Liver (tissue), 9 donors: Measurements from ENCODE around the gene CORO7. TPM values are rescaled to one million over a fixed set of nuclear protein-coding genes. Genes with fewer than 3 reads are reported as not detected.
A peak's percentile ranks its signal among the peaks of the same experiment; 100 is the strongest.

Experiments used
- DNase-seq: peaks from one replicate; pipeline ENCODE4 v3.0.0-alpha.2; 2017; ENCODE audit warnings: low spot score
- H3K27ac ChIP-seq, 2 donors: one replicate each; pipeline ENCODE4 v1.7.0; 2013; ENCODE audit warnings: inconsistent platforms in 2 of 2, low read length in 2 of 2, control low read depth in 1 of 2, low read depth in 1 of 2, mild to moderate bottlenecking in 1 of 2
- H3K27me3 ChIP-seq, 4 donors: one replicate each; pipeline versions ENCODE4 v1.6.1 to v1.7.0; 2013; ENCODE audit warnings: low read length in 3 of 4, inconsistent platforms in 1 of 4, mild to moderate bottlenecking in 1 of 4, moderate library complexity in 1 of 4; ENCODE audit not compliant: control insufficient read depth in 4 of 4, insufficient read depth in 4 of 4
- H3K36me3 ChIP-seq, 4 donors: one replicate each; pipeline versions ENCODE4 v1.6.1 to v1.7.0; 2013; ENCODE audit warnings: low read length in 3 of 4, mild to moderate bottlenecking in 3 of 4, low read depth in 1 of 4, moderate library complexity in 1 of 4; ENCODE audit not compliant: control insufficient read depth in 4 of 4, insufficient read depth in 3 of 4
- H3K4me1 ChIP-seq, 4 donors: one replicate each; pipeline versions ENCODE4 v1.6.1 to v1.7.0; 2013; ENCODE audit warnings: low read length in 3 of 4, mild to moderate bottlenecking in 3 of 4, moderate library complexity in 1 of 4; ENCODE audit not compliant: control insufficient read depth in 4 of 4, insufficient read depth in 4 of 4
- H3K4me3 ChIP-seq, 3 donors: one replicate each; pipeline versions ENCODE4 v1.6.1 to v1.7.0; 2013; ENCODE audit warnings: low read length in 3 of 3, control low read depth in 1 of 3, low read depth in 1 of 3, mild to moderate bottlenecking in 1 of 3
- H3K9ac ChIP-seq, 2 donors: one replicate each; pipeline ENCODE4 v1.7.0; 2013; ENCODE audit warnings: low read length in 2 of 2, mild to moderate bottlenecking in 2 of 2, moderate library complexity in 2 of 2, control low read depth in 1 of 2, low read depth in 1 of 2
- H3K9me3 ChIP-seq, 4 donors: one replicate each; pipeline versions ENCODE4 v1.6.1 to v1.7.0; 2013; ENCODE audit warnings: low read length in 3 of 4; ENCODE audit not compliant: control insufficient read depth in 4 of 4
- FOXA1 ChIP-seq: IDR thresholded peaks from 2 replicates; pipeline ENCODE4 v1.6.1; 2016; ENCODE audit warnings: antibody characterized with exemption
- HNF4A ChIP-seq, 2 donors: conservative IDR thresholded peaks; 2 replicates each; pipeline ENCODE4 v1.6.1; 2016; ENCODE audit warnings: antibody characterized with exemption in 2 of 2, mild to moderate bottlenecking in 2 of 2
- JUND ChIP-seq, 2 donors: IDR thresholded peaks; 2 replicates each; pipeline ENCODE4 v1.6.1; 2016; ENCODE audit warnings: antibody characterized with exemption in 2 of 2
- REST ChIP-seq: IDR thresholded peaks from 2 replicates; pipeline ENCODE4 v1.6.1; 2016; ENCODE audit warnings: antibody characterized with exemption, mild to moderate bottlenecking
- SP1 ChIP-seq: IDR thresholded peaks from 2 replicates; pipeline ENCODE4 v1.6.1; 2018; ENCODE audit warnings: antibody characterized with exemption, mild to moderate bottlenecking
- YY1 ChIP-seq: IDR thresholded peaks from 2 replicates; pipeline ENCODE4 v1.6.1; 2016; ENCODE audit warnings: antibody characterized with exemption, mild to moderate bottlenecking
- ZBTB33 ChIP-seq: IDR thresholded peaks from 2 replicates; pipeline ENCODE4 v1.6.1; 2016; ENCODE audit warnings: antibody characterized with exemption
- WGBS: extraction: QIAGEN DNeasy Blood & Tissue Kit; methylation state at CpG from one replicate; pipeline ENCODE4 v1.1.7; 2013; 5-methylcytosine and 5-hydroxymethylcytosine counted together
- polyA plus RNA-seq, 2 donors: library from polyadenylated mRNA; stranded (reverse) in 1 of 2; unstranded in 1 of 2; fragments of 200-250 nt in 1 of 2; fragments of >200 nt in 1 of 2; fragmentation: Nextera tagmentation in 1 of 2; extraction: Ambion mirVana in 1 of 2; gene quantifications; one replicate each; pipeline versions ENCODE4 v1.2.1 to v1.2.3, GENCODE V29; 2013 to 2015
- total RNA-seq, 2 donors: library from RNA; depleted of rRNA; stranded (reverse); fragments of >200 nt; gene quantifications; one replicate each; pipeline ENCODE4 v1.2.3, GENCODE V29; 2014
- TF ChIP-seq, protein P1 (sequence below): fragments of 150-350 bp; IDR thresholded peaks from 2 replicates; pipeline ENCODE4 v1.5.1; 2017; ENCODE audit warnings: improper control_type of control experiment, low read depth, low read length; ENCODE audit not compliant: missing input control
- donor health status: healthy.
- donor health status: healthy.
- donor health status: healthy.
- donor health status: healthy.
- donor health status: healthy.

The CORO7 gene
- total and polyA plus RNA-seq, 4 donors, result 7.3 to 21.5 (median 13.0) TPM

DNA sequence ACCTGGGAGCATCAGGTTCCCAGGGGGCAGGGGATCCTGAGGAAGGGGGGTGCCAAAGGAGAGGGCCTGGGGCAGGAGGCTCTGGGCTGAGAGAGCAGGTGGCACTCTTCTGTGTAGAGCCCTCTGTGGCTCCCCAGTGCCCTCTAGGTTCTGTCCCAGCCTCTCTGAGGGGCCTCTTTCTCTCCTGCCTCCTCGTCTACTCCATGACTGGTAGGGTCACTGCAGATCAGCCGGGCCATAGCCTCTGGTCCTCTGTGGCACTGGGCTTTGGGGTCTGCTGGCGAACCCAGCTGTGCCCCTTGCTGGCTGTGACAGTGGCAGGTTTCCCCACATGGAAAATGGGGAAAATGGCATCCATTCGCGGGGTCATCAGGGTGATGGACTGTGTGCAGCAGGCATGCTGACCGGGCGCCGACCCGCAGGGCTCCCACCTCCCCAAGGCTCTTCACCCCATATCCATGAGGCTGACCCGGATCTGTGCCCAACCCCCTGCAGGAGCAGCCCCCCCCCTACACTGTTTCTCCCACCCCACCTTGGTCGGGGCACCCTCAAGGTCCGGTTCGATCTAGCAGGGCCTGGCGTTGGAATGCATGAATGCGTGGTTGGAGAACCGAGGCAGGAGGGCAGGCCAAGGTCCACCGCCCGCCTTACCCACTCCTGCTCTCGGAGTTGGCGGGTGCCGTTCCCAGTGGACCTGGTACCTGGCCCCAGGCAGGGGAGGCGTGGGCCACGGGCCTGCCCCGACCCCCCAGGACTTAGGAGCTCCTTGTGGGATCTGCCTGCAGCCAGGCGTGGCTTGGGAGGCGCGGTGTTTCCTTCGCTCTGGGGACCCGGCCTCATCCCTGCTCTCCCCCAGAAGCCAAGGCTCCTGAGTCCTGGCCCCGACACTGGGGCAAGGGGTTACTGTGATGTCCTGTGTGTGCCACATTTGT, 94.0 kb downstream of the CORO7 start (continued):
- TF ChIP-seq ZBTB33, result no peak
- TF ChIP-seq FOXA1, result no peak
- TF ChIP-seq JUND (IDR thresholded peaks at IDR 0.05), result no peak
- no peak for TF ChIP-seq SP1
- no peak for TF ChIP-seq YY1
- TF ChIP-seq HNF4A (conservative IDR thresholded peaks at IDR 0.05), result no peak

- no peak overlapping the region for H3K27ac ChIP-seq
- H3K4me3 ChIP-seq, result no peak overlapping the region
- 70% methylated on average over 19 of the region's 19 CpGs for WGBS
- DNase-seq, result no peak
- H3K4me1 ChIP-seq, result peaks cover 10 to 46% (median 18%) of the 10 kb centered on the region in 4 donors
- H3K36me3 ChIP-seq, result no peaks in the 10 kb centered on the region
- no peaks in the 10 kb centered on the region for H3K27me3 ChIP-seq
- no peak overlapping the region for H3K9ac ChIP-seq
- TF ChIP-seq, protein P1, sequence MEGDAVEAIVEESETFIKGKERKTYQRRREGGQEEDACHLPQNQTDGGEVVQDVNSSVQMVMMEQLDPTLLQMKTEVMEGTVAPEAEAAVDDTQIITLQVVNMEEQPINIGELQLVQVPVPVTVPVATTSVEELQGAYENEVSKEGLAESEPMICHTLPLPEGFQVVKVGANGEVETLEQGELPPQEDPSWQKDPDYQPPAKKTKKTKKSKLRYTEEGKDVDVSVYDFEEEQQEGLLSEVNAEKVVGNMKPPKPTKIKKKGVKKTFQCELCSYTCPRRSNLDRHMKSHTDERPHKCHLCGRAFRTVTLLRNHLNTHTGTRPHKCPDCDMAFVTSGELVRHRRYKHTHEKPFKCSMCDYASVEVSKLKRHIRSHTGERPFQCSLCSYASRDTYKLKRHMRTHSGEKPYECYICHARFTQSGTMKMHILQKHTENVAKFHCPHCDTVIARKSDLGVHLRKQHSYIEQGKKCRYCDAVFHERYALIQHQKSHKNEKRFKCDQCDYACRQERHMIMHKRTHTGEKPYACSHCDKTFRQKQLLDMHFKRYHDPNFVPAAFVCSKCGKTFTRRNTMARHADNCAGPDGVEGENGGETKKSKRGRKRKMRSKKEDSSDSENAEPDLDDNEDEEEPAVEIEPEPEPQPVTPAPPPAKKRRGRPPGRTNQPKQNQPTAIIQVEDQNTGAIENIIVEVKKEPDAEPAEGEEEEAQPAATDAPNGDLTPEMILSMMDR, result no peak
- no peak for TF ChIP-seq FOXA1
- TF ChIP-seq YY1, result no peak
- peak; percentile 36 to 40 for TF ChIP-seq HNF4A (conservative IDR thresholded peaks at IDR 0.05)
- H3K9me3 ChIP-seq, result no peaks in the 10 kb centered on the region
Measured at GRCh38 chr16:4321286-4322120, 94.9 kb downstream of the CORO7 start.

DNA sequence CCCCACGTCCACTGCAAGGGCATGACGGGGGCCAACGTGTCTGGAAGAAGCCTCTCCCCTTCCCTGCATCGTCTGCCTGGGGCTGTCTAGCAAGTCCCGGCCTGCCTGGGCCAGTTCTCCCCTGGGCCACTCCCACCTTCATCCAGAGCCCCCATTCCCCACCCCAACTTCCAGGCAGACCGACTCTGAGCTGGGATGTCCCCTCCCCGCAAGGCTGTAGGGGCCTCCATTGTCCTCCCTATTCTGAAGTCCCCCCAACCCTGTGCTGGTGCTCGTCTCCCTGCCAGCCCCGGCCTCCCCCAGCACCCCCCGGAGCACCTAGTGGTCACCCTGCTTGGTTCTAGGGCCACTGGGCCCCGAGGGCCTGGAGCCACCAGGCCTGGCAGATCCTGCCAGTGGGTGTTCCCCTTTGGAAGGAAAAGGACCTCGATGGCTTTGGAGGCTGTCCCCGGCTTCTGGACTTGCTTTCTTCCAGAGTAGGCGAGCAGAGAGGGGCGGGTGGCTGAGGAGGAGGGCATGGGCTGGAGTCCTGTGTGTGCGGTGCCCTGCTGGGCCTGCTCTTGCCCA, 95.7 kb downstream of the CORO7 start:
- Histone ChIP-seq H3K9ac (no peak overlapping the region), H3K4me3 (no peak overlapping the region), H3K9me3 (no peaks in the 10 kb centered on the region), H3K27me3 (no peaks in the 10 kb centered on the region), H3K4me1 (peaks cover 10 to 50% (median 18%) of the 10 kb centered on the region in 4 donors), H3K36me3 (no peaks in the 10 kb centered on the region), H3K27ac (no peak overlapping the region)
- DNase-seq, result no peak
- 83% methylated on average over 16 of the region's 16 CpGs for WGBS
- TF ChIP-seq REST (no peak), SP1 (no peak)
